ENCODE data around the gene CCND2.

Gene CCND2

GRCh38 chr12:4281173-4281654, 7.7 kb downstream of the CCND2 start:
- DNase-seq (ENCODE audit: low read depth): no peak
- no peak for TF ChIP-seq CTCF (IDR thresholded peaks at IDR 0.05; ENCODE audit: low read length, missing control alignments)
- no peak overlapping the region for H3K4me3 ChIP-seq (replicated peaks; ENCODE audit: low read depth, low read length)

- no peak for DNase-seq (ENCODE audit: low read depth)
- no peak for TF ChIP-seq CTCF (IDR thresholded peaks at IDR 0.05; ENCODE audit: low read length, missing control alignments)
- no peak overlapping the region for H3K4me3 ChIP-seq (replicated peaks; ENCODE audit: low read depth, low read length)
Measured at GRCh38 chr12:4282103-4282891, 8.7 kb downstream of the CCND2 start.

- no peak for DNase-seq (ENCODE audit: low read depth)
- no peak overlapping the region for H3K4me3 ChIP-seq (replicated peaks; ENCODE audit: low read depth, low read length)
- TF ChIP-seq CTCF (IDR thresholded peaks at IDR 0.05; ENCODE audit: low read length, missing control alignments): no peak
Measured at GRCh38 chr12:4282892-4283511, 9.4 kb downstream of the CCND2 start.

GRCh38 chr12:4283512-4284255, 10.1 kb downstream of the CCND2 start:
- no peak overlapping the region for H3K4me3 ChIP-seq (replicated peaks; ENCODE audit: low read depth, low read length)
- TF ChIP-seq CTCF (IDR thresholded peaks at IDR 0.05; ENCODE audit: low read length, missing control alignments): no peak
- no peak for DNase-seq (ENCODE audit: low read depth)

- TF ChIP-seq CTCF (IDR thresholded peaks at IDR 0.05; ENCODE audit: low read length, missing control alignments): no peak
- DNase-seq (ENCODE audit: low read depth): no peak
- H3K4me3 ChIP-seq (replicated peaks; ENCODE audit: low read depth, low read length): no peak overlapping the region
Measured at GRCh38 chr12:4284306-4284705, 10.7 kb downstream of the CCND2 start.

GRCh38 chr12:4285070-4285469, 11.5 kb downstream of the CCND2 start:
- no peak for TF ChIP-seq CTCF (IDR thresholded peaks at IDR 0.05; ENCODE audit: low read length, missing control alignments)
- DNase-seq (ENCODE audit: low read depth): no peak
- H3K4me3 ChIP-seq (replicated peaks; ENCODE audit: low read depth, low read length): no peak overlapping the region
